ENCODE data around the gene PPP1R12B. TPM values are rescaled to one million over a fixed set of nuclear protein-coding genes. Genes with fewer than 3 reads are reported as not detected.
"Not testable (repeated sequence)": the region's sequence is repeated elsewhere in the genome, so short reads cannot be mapped to it uniquely, and the experiment has no call there.

The PPP1R12B gene
- total RNA-seq, 1 experiment from 2014 or later, result 33.3 TPM

DNA sequence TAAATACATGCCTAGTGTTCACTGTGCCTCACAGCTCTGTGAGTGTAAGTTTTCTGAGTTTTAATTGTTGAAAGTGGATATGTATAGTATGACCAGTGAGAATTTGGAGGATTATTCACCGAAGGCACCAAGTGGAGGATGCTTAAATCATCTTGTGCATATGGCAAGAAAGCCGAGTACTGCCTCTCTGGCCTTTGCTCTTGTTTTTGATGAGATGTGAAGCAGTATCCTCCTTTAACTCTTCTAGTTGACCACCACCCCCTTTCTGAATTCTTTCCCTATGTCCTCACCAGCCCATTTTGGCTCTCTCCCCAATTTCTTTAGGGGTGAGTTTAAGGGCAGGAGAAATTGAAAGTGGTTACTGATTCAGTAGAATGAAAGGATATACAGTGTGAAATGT, 231.3 kb downstream of the PPP1R12B start:
- no peaks in the 10 kb centered on the region for H3K79me2 ChIP-seq (ENCODE audit: low read depth)
- H3F3A ChIP-seq (ENCODE audit: insufficient read depth, low read depth), result peaks cover 24% of the 10 kb centered on the region
- DNase-seq, result no peak
- H3K4me3 ChIP-seq, result no peak overlapping the region
- H3K36me3 ChIP-seq (ENCODE audit: low read depth), result peaks cover 19% of the 10 kb centered on the region
- intact Hi-C loops (cut with micrococcal nuclease; ENCODE audit: unreplicated experiment), result no loop called here
- no TSS peak for BruUV-seq (replicated peaks)
- no peaks in the 10 kb centered on the region for H3K9me3 ChIP-seq (ENCODE audit: insufficient read depth, low read depth)
- POLR2A ChIA-PET (ENCODE audit: unreplicated experiment), result interaction anchor here (0.5 kb wide), 1 partner anchor 13 kb away, joined by 9 read pairs; no protein-coding TSS in a partner anchor
- no peaks in the 10 kb centered on the region for H3K27me3 ChIP-seq (ENCODE audit: insufficient read depth, low read depth)
- CTCF ChIA-PET, result no interaction called here
- no peaks in the 10 kb centered on the region for H3K9me2 ChIP-seq (ENCODE audit: insufficient read depth)
- TF ChIP-seq, protein P1, sequence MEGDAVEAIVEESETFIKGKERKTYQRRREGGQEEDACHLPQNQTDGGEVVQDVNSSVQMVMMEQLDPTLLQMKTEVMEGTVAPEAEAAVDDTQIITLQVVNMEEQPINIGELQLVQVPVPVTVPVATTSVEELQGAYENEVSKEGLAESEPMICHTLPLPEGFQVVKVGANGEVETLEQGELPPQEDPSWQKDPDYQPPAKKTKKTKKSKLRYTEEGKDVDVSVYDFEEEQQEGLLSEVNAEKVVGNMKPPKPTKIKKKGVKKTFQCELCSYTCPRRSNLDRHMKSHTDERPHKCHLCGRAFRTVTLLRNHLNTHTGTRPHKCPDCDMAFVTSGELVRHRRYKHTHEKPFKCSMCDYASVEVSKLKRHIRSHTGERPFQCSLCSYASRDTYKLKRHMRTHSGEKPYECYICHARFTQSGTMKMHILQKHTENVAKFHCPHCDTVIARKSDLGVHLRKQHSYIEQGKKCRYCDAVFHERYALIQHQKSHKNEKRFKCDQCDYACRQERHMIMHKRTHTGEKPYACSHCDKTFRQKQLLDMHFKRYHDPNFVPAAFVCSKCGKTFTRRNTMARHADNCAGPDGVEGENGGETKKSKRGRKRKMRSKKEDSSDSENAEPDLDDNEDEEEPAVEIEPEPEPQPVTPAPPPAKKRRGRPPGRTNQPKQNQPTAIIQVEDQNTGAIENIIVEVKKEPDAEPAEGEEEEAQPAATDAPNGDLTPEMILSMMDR (conservative IDR thresholded peaks at IDR 0.05), result no peak
- TF ChIP-seq EZH2 (IDR thresholded peaks at IDR 0.05; ENCODE audit: low read depth), result no peak
- H4K20me1 ChIP-seq (ENCODE audit: insufficient read depth), result no peaks in the 10 kb centered on the region
- no peak overlapping the region for H2AFZ ChIP-seq
- peaks cover 40% of the 10 kb centered on the region for H3K4me1 ChIP-seq (replicated peaks; ENCODE audit: insufficient read depth)
- no peak overlapping the region for H3K4me2 ChIP-seq
- H3K27ac ChIP-seq, result no peak overlapping the region

DNA sequence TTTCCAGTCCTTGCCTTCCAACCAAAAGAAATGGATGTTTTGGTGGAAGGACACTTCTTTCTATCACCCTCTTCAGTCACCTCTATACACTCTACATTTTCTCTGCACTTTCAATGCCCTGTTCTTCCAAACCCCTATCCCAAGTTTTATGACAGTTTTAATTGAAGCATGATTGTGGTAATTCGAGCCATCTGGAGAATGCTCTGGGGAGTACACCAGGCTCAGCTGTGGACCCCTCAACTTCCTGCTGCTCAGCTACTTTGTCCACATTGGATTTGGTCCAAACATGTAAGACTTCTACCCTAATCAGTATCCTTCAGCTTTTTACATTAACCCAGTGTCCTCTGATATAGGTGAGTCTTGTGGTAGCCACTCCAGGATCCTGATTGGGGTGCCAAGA, 232.1 kb downstream of the PPP1R12B start:
- Histone ChIP-seq H3K79me2 (ENCODE audit: low read depth) (no peaks in the 10 kb centered on the region), H3K27me3 (ENCODE audit: insufficient read depth, low read depth) (no peaks in the 10 kb centered on the region), H3K9me2 (ENCODE audit: insufficient read depth) (no peaks in the 10 kb centered on the region), H3K4me3 (no peak overlapping the region), H2AFZ (no peak overlapping the region), H3K4me2 (no peak overlapping the region), H3K27ac (no peak overlapping the region), H3K9me3 (ENCODE audit: insufficient read depth, low read depth) (no peaks in the 10 kb centered on the region), H3F3A (ENCODE audit: insufficient read depth, low read depth) (peaks cover 24% of the 10 kb centered on the region), H4K20me1 (ENCODE audit: insufficient read depth) (no peaks in the 10 kb centered on the region), H3K4me1 (replicated peaks; ENCODE audit: insufficient read depth) (peaks cover 38% of the 10 kb centered on the region), H3K36me3 (ENCODE audit: low read depth) (peaks cover 19% of the 10 kb centered on the region)
- DNase-seq, result no peak
- intact Hi-C loops (cut with micrococcal nuclease; ENCODE audit: unreplicated experiment), result no loop called here
- CTCF ChIA-PET, result no interaction called here
- TF ChIP-seq EZH2 (IDR thresholded peaks at IDR 0.05; ENCODE audit: low read depth), result no peak
- TF ChIP-seq, protein P1 (conservative IDR thresholded peaks at IDR 0.05), result no peak
- BruUV-seq (replicated peaks), result no TSS peak
- POLR2A ChIA-PET (ENCODE audit: unreplicated experiment), result no interaction called here

DNA sequence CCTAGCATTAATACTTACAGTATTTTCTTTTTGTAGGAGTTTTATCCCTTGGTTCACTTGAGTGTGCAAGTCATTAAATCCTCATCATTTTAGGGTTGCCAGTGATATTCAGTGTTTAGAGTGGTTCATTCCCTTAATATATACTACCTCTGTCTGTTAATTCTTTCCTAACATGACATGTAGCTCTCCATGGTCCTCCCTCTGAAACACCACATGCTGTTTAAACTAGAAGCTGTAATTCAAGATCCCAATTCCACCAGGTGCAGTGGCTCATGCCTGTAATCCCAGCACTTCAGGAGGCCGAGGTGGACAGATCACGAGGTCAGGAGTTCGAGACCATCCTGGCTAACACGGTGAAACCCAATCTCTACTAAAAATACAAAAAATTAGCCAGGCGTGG, 233.9 kb downstream of the PPP1R12B start:
- H3K79me2 ChIP-seq (ENCODE audit: low read depth); H3K4me3 ChIP-seq; H3K4me2 ChIP-seq; BruUV-seq (replicated peaks); POLR2A ChIA-PET (ENCODE audit: unreplicated experiment); CTCF ChIA-PET; H3K27me3 ChIP-seq (ENCODE audit: insufficient read depth, low read depth); H2AFZ ChIP-seq; intact Hi-C loops (cut with micrococcal nuclease; ENCODE audit: unreplicated experiment); H3K9me3 ChIP-seq (ENCODE audit: insufficient read depth, low read depth); H3K27ac ChIP-seq; H3K9me2 ChIP-seq (ENCODE audit: insufficient read depth); DNase-seq; H4K20me1 ChIP-seq (ENCODE audit: insufficient read depth): not testable (repeated sequence)
- Histone ChIP-seq H3K36me3 (ENCODE audit: low read depth) (peaks cover 19% of the 10 kb centered on the region), H3K4me1 (replicated peaks; ENCODE audit: insufficient read depth) (peaks cover 38% of the 10 kb centered on the region), H3F3A (ENCODE audit: insufficient read depth, low read depth) (peaks cover 14% of the 10 kb centered on the region; the same call in 1 of the 2 replicates)
